HepG2 (cell line): ENCODE results near the gene KRTAP5-6. TPM values are rescaled to one million over a fixed set of nuclear protein-coding genes. Genes with fewer than 3 reads are reported as not detected.

ENCODE experiments used
- ATAC-seq: fragments of 200-7000 bp; cut with Tn5 transposase; 3 replicates; pipeline ENCODE4 v1.9.1; 2020; ENCODE audit warnings: mild to moderate bottlenecking, moderate library complexity
- BruUV-seq: library from RNA; stranded (reverse); fragments of 400-500 nt; replicated peaks from 2 replicates; lab custom pipeline; 2021; lab: Mats Ljungman, UMichigan
- CTCF ChIA-PET: fragments of 300-600 bp; formaldehyde crosslinking; extraction: SDS; loops from one replicate; lab custom pipeline; 2021; ENCODE audit warnings: low total read pairs, inconsistent platforms, low intra/inter-chr PET ratio; lab: Yijun Ruan, JAX
- POLR2A ChIA-PET: fragments of 350-600 bp; sonication (Branson Sonifier 250); formaldehyde crosslinking; loops from one replicate; lab custom pipeline; 2020; ENCODE audit warnings: antibody characterized with exemption, inconsistent platforms; lab: Yijun Ruan, JAX
- DNase-seq: peaks from one replicate; pipeline ENCODE4 v3.0.0-alpha.2; 2015; ENCODE audit warnings: low spot score
- FAIRE-seq: peaks from 3 replicates; lab custom pipeline; 2011; peaks lifted over from hg19 to GRCh38; lab: Jason Lieb, UNC
- H2AFZ ChIP-seq: one replicate; pipeline ENCODE4 v1.6.1; 2011; ENCODE audit warnings: low read length, inconsistent platforms
- H3K27ac ChIP-seq: fragments of 300-600 bp; 3 replicates; pipeline ENCODE4 v1.8.0; 2011; ENCODE audit warnings: mixed run types, mild to moderate bottlenecking, mixed read lengths, low read length, inconsistent platforms; ENCODE audit not compliant: insufficient read depth; ENCODE audit errors: extremely low read length
- H3K27me3 ChIP-seq, 2 experiments: fragments of 200-600 bp in 1 of 2; 2 replicates in 1 of 2; 3 replicates in 1 of 2; pipeline versions ENCODE4 v1.6.0 to v1.8.0; 2011; ENCODE audit warnings: low read length in 2 of 2, mild to moderate bottlenecking in 2 of 2, moderate library complexity in 2 of 2, inconsistent platforms in 1 of 2; ENCODE audit not compliant: insufficient read depth in 2 of 2, control insufficient read depth in 1 of 2
- H3K36me3 ChIP-seq, 2 experiments: fragments of 200-600 bp in 1 of 2; replicated peaks in 1 of 2; 2 replicates in 1 of 2; 3 replicates in 1 of 2; pipeline versions ENCODE4 v1.5.1 to v1.8.0; 2011; ENCODE audit warnings: low read length in 2 of 2, inconsistent platforms in 1 of 2; ENCODE audit not compliant: insufficient read depth in 2 of 2, control insufficient read depth in 1 of 2
- H3K4me1 ChIP-seq: 2 replicates; pipeline ENCODE4 v1.5.1; 2012; ENCODE audit warnings: low read length, inconsistent platforms; ENCODE audit not compliant: insufficient read depth
- H3K4me2 ChIP-seq: 2 replicates; pipeline ENCODE4 v1.6.0; 2011; ENCODE audit warnings: low read depth, low read length, inconsistent platforms
- H3K4me3 ChIP-seq, 3 experiments: fragments of 200-600 bp in 1 of 3; sonication (generic), shearing (Covaris generic) in 1 of 3; replicated peaks in 1 of 3; 2 replicates each; pipeline ENCODE4 v1.5.1; 2011 to 2016; ENCODE audit warnings: low read length in 3 of 3, inconsistent platforms in 2 of 3, low read depth in 2 of 3, mild to moderate bottlenecking in 2 of 3, control low read depth in 1 of 3, mixed read lengths in 1 of 3; ENCODE audit not compliant: insufficient read depth in 1 of 3
- H3K79me2 ChIP-seq: one replicate; pipeline ENCODE4 v1.6.1; 2011; ENCODE audit warnings: low read length, inconsistent platforms; ENCODE audit not compliant: insufficient read depth
- H3K9ac ChIP-seq: 2 replicates; pipeline ENCODE4 v1.6.0; 2011; ENCODE audit warnings: mild to moderate bottlenecking, low read depth, low read length, inconsistent platforms; ENCODE audit not compliant: insufficient read depth
- H3K9me3 ChIP-seq: 2 replicates; pipeline ENCODE4 v1.5.1; 2012; ENCODE audit warnings: mild to moderate bottlenecking, low read length
- H4K20me1 ChIP-seq: 2 replicates; pipeline ENCODE4 v1.6.0; 2011; ENCODE audit warnings: inconsistent platforms, mild to moderate bottlenecking, low read length, moderate library complexity; ENCODE audit not compliant: insufficient read depth
- GTF2F1 ChIP-seq: fragments of 150-350 bp; IDR thresholded peaks from 2 replicates; pipeline ENCODE4 v1.6.1; 2014; ENCODE audit warnings: low read length
- JUND ChIP-seq: sonication (generic); formaldehyde crosslinking; IDR thresholded peaks from 2 replicates; pipeline ENCODE4 v1.8.0; 2022; ENCODE audit warnings: mild to moderate bottlenecking, missing genetic modification reagents
- KMT2A ChIP-seq: sonication (generic); formaldehyde crosslinking; IDR thresholded peaks from 2 replicates; pipeline ENCODE4 v1.4.0; 2020; ENCODE audit warnings: missing genetic modification reagents
- NR2C2 ChIP-seq: sonication (generic); formaldehyde crosslinking; IDR thresholded peaks from 2 replicates; pipeline ENCODE4 v1.4.0; 2020; ENCODE audit warnings: missing genetic modification reagents, mild to moderate bottlenecking, moderate library complexity, borderline replicate concordance
- RBAK ChIP-seq: sonication (generic); formaldehyde crosslinking; IDR thresholded peaks from 2 replicates; pipeline ENCODE4 v1.5.1; 2020; ENCODE audit warnings: mild to moderate bottlenecking, missing genetic modification reagents
- RELA ChIP-seq: sonication (generic); formaldehyde crosslinking; IDR thresholded peaks from 2 replicates; pipeline ENCODE4 v1.4.0; 2020; ENCODE audit warnings: missing genetic modification reagents
- SOX5 ChIP-seq: IDR thresholded peaks from 2 replicates; pipeline ENCODE4 v1.6.1; 2016; ENCODE audit warnings: borderline replicate concordance
- ZFY ChIP-seq: sonication (generic); formaldehyde crosslinking; IDR thresholded peaks from 2 replicates; pipeline ENCODE4 v1.4.0; 2020; ENCODE audit warnings: missing genetic modification reagents
- ZIK1 ChIP-seq: sonication (generic); formaldehyde crosslinking; IDR thresholded peaks from 2 replicates; pipeline ENCODE4 v1.5.0; 2020; ENCODE audit warnings: mild to moderate bottlenecking, low read depth, missing genetic modification reagents, borderline replicate concordance
- ZKSCAN1 ChIP-seq: fragments of 150-350 bp; IDR thresholded peaks from 2 replicates; pipeline ENCODE4 v1.6.1; 2014; ENCODE audit warnings: low read length
- ZNF367 ChIP-seq: sonication (generic); formaldehyde crosslinking; IDR thresholded peaks from 2 replicates; pipeline ENCODE4 v1.4.0; 2020; ENCODE audit warnings: missing genetic modification reagents, borderline replicate concordance
- ZNF780A ChIP-seq: sonication (generic); formaldehyde crosslinking; IDR thresholded peaks from 2 replicates; pipeline ENCODE4 v1.8.0; 2022; ENCODE audit warnings: mild to moderate bottlenecking, missing genetic modification reagents, moderate library complexity
- ZNF891 ChIP-seq: sonication (generic); formaldehyde crosslinking; IDR thresholded peaks from 2 replicates; pipeline ENCODE4 v1.5.0; 2020; ENCODE audit warnings: mild to moderate bottlenecking, missing genetic modification reagents
- ZUFSP ChIP-seq: sonication (generic); formaldehyde crosslinking; IDR thresholded peaks from 2 replicates; pipeline ENCODE4 v1.9.0; 2021; ENCODE audit warnings: missing genetic modification reagents, mild to moderate bottlenecking, borderline replicate concordance
- WGBS: methylation state at CpG from one replicate; pipeline ENCODE4 v1.1.6; 2017; ENCODE audit warnings: low lambda C conversion rate; 5-methylcytosine and 5-hydroxymethylcytosine counted together
- in situ Hi-C: cut with HindIII; loops from 2 replicates; pipeline ENCODE4 v1.10.0; 2017; ENCODE audit warnings: low pct_unique_long_range_greater_than_20kb; ENCODE audit not compliant: extremely low pct_ligation_motif_present
- intact Hi-C: fragments of 100-400 bp; cut with micrococcal nuclease; formaldehyde crosslinking; loops from one replicate; pipeline ENCODE4 v1.10.0; 2022; ENCODE audit not compliant: unreplicated experiment
- polyA plus RNA-seq, 8 experiments: library from polyadenylated mRNA; depleted of rRNA in 3 of 8; stranded (reverse) in 7 of 8; unstranded in 1 of 8; fragments of >200 nt; fragmentation: Illumina TruSeq in 4 of 8; extraction: Trizol in 4 of 8; gene quantifications; 2 replicates each; pipeline versions ENCODE4 v1.2.1 to v1.2.3, GENCODE V29; 2011 to 2016; ENCODE audit warnings: low read depth in 4 of 8, missing spikeins in 1 of 8, mixed read lengths in 1 of 8; ENCODE audit not compliant: insufficient read depth in 1 of 8
- total RNA-seq, 5 experiments: library from RNA; depleted of rRNA; stranded (reverse); fragments of >200 nt; fragmentation: Illumina TruSeq; extraction: Trizol; gene quantifications; 2 replicates each; pipeline ENCODE4 v1.2.3, GENCODE V29; 2016; ENCODE audit warnings: low read depth in 1 of 5
- TF ChIP-seq, protein P1 (sequence below): IDR thresholded peaks from 2 replicates; pipeline ENCODE4 v1.6.1; 2016
- TF ChIP-seq, protein P2 (sequence below): sonication (generic); formaldehyde crosslinking; IDR thresholded peaks from 2 replicates; pipeline ENCODE4 v1.4.0; 2020; ENCODE audit warnings: mild to moderate bottlenecking, missing genetic modification reagents

KRTAP5-6 gene
- total and polyA plus RNA-seq, 2 of the 13 experiments (the other 11 are each of a cell fraction or from before 2014, with no cell fraction given), result not detected

GRCh38 chr11:1656670-1657069, 40.3 kb upstream of the KRTAP5-6 start:
- WGBS, result 98% methylated on average over 6 of the region's 7 CpGs
- H3K9ac ChIP-seq, result no peak overlapping the region
- H3K4me1 ChIP-seq, result peaks cover 90% of the 10 kb centered on the region
- no peaks in the 10 kb centered on the region for H3K79me2 ChIP-seq
- ChIA-PET CTCF (no interaction called here), POLR2A (no interaction called here)
- DNase-seq (no peak), ATAC-seq (no peak), FAIRE-seq (no peak)
- no TSS peak for BruUV-seq
- H2AFZ ChIP-seq, result no peak overlapping the region
- no peaks in the 10 kb centered on the region for H3K9me3 ChIP-seq
- no peak overlapping the region for H3K4me3 ChIP-seq
- intact Hi-C loops (no loop called here), in situ Hi-C loops (loop anchor here (5.0 kb wide), 3 partner anchors 36 to 496 kb away; partner anchors contain the start of gene SYT8)
- peak overlapping the region; percentile 4 for H3K27ac ChIP-seq
- H4K20me1 ChIP-seq, result no peaks in the 10 kb centered on the region
- H3K36me3 ChIP-seq, result no peaks in the 10 kb centered on the region
- no peaks in the 10 kb centered on the region for H3K27me3 ChIP-seq
- H3K4me2 ChIP-seq, result no peak overlapping the region
- TF ChIP-seq GTF2F1, result no peak
- no peak for TF ChIP-seq NR2C2
- no peak for TF ChIP-seq JUND (CRISPR knock-in tag)
- TF ChIP-seq ZKSCAN1, result no peak
- no peak for TF ChIP-seq SOX5 (CRISPR knock-in tag)
- TF ChIP-seq ZUFSP (CRISPR knock-in tag), result no peak
- TF ChIP-seq RBAK (CRISPR knock-in tag), result no peak
- no peak for TF ChIP-seq ZIK1 (CRISPR knock-in tag)
- TF ChIP-seq KMT2A, result no peak
- TF ChIP-seq ZNF891 (CRISPR knock-in tag), result no peak
- no peak for TF ChIP-seq RELA
- TF ChIP-seq ZNF367 (CRISPR knock-in tag), result no peak
- TF ChIP-seq, protein P1, sequence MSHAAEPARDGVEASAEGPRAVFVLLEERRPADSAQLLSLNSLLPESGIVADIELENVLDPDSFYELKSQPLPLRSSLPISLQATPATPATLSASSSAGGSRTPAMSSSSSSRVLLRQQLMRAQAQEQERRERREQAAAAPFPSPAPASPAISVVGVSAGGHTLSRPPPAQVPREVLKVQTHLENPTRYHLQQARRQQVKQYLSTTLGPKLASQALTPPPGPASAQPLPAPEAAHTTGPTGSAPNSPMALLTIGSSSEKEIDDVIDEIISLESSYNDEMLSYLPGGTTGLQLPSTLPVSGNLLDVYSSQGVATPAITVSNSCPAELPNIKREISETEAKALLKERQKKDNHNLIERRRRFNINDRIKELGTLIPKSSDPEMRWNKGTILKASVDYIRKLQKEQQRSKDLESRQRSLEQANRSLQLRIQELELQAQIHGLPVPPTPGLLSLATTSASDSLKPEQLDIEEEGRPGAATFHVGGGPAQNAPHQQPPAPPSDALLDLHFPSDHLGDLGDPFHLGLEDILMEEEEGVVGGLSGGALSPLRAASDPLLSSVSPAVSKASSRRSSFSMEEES (CRISPR knock-in tag), result no peak
- TF ChIP-seq ZFY (CRISPR knock-in tag), result no peak
- TF ChIP-seq, protein P2, sequence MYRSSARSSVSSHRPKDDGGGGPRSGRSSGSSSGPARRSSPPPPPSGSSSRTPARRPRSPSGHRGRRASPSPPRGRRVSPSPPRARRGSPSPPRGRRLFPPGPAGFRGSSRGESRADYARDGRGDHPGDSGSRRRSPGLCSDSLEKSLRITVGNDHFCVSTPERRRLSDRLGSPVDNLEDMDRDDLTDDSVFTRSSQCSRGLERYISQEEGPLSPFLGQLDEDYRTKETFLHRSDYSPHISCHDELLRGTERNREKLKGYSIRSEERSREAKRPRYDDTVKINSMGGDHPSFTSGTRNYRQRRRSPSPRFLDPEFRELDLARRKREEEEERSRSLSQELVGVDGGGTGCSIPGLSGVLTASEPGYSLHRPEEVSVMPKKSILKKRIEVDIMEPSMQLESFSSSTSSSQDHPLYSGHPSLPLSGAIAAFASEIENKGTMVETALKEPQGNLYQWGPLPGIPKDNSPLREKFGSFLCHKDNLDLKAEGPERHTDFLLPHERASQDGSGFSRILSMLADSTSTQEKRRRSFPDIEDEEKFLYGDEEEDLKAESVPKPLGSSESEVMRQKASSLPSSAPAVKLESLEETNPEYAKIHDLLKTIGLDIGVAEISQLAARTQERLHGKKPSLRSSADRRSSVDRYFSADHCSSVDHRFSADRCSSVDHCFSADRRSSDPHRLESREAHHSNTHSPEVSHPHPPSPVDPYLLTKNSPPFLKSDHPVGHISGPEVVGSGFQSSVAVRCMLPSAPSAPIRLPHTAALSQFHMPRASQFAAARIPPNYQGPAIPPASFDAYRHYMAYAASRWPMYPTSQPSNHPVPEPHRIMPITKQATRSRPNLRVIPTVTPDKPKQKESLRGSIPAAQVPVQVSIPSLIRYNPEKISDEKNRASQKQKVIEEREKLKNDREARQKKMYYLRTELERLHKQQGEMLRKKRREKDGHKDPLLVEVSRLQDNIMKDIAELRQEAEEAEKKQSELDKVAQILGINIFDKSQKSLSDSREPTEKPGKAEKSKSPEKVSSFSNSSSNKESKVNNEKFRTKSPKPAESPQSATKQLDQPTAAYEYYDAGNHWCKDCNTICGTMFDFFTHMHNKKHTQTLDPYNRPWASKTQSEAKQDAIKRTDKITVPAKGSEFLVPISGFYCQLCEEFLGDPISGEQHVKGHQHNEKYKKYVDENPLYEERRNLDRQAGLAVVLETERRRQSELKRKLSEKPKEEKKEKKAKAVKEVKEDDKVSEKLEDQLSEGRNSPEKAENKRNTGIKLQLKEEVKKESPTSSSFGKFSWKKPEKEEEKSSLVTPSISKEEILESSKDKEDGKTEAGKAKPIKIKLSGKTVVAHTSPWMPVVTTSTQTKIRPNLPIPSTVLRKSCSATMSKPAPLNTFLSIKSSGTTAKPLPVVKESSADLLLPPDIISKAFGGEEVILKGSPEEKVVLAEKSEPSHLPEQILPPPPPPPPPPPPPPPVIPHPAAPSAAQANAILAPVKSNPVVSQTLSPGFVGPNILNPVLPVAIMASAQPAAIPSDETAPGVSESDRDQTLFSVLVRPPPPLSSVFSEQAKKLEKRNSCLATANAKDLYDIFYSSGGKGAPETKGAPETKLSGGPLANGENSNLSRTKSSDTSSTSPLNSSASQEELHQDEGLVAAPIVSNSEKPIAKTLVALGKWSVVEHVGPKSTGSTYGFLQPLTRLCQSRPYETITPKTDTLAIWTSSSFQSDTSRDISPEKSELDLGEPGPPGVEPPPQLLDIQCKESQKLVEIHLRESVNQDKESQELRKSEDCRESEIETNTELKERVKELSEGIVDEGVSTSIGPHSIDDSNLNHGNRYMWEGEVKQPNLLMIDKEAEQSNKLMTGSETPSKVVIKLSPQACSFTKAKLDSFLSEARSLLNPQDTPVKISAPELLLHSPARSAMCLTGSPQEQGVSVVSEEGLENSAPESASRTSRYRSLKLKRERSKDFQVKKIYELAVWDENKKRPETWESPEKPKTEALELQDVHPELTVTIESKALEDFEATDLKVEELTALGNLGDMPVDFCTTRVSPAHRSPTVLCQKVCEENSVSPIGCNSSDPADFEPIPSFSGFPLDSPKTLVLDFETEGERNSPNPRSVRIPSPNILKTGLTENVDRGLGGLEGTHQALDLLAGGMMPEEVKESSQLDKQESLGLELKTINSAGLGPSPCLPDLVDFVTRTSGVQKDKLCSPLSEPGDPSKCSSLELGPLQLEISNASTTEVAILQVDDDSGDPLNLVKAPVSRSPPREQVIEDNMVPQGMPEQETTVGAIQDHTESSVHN, result no peak
- no peak for TF ChIP-seq ZNF780A (CRISPR knock-in tag)
